AG08395 (cell line): Measurements from ENCODE around the gene PRPF4.
"Not testable (repeated sequence)": the region's sequence is repeated elsewhere in the genome, so short reads cannot be mapped to it uniquely, and the experiment has no call there.

Source experiments
- DNase-seq: peaks from one replicate; pipeline ENCODE4 v3.0.0; 2012; ENCODE audit warnings: mixed read lengths, low spot score

The PRPF4 gene

DNA sequence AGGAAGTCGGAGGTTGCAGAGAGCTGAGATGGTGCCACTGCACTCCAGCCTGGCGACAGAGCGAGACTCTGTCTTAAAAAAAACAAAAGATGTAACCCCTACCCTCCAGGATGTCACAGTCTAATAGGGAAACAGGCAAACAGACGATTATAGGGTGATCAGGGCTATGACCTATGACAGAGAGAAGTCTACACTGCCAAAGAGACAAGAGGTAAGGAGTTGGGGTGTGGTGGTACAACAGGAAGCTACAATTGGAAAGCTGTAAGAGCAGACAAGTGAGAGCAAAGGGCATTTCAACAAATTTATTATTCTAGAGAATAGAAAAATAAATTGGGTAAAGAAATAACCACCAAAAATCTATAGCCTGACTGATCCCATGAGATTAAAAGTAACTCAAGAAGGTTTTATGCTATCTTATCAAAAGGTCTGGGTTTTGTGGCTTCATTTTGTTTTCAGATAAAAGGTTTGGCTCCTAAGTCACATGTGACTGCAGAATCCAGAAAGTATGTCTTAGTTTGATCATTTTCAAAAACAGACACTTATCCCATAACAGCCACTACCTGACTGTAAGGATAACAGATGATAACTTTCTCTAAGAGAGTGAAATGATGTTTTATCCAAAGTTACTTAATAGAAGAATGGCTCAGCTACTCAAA lies 7.4 kb upstream of the PRPF4 start:
- DNase-seq, result no peak

GRCh38 chr9:113269355-113269754 lies 6.1 kb upstream of the PRPF4 start:
- DNase-seq, result no peak

DNA sequence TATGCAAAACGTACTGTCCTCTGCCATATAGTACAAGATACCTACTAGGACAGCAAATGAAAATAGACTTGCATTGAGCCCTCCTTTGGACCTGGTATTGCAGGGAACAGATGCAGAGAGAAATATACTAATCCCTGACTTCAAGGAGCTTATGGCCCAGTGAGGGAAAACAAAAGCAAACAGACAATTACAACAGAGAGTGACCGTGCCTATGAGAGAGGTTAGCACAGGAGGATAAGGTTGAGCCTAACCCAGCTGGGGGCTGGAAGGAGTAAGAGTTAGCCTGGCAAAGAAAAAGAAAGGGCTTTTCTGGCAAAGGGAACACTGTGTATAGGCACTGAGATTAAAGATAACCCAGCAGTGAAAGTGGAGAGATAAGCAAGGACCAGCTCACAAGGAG lies 5.6 kb upstream of the PRPF4 start:
- no peak for DNase-seq

- DNase-seq, result peak; percentile 67
These were observed 843 bp upstream of the PRPF4 start for GRCh38 chr9:113274474-113275156.

DNA sequence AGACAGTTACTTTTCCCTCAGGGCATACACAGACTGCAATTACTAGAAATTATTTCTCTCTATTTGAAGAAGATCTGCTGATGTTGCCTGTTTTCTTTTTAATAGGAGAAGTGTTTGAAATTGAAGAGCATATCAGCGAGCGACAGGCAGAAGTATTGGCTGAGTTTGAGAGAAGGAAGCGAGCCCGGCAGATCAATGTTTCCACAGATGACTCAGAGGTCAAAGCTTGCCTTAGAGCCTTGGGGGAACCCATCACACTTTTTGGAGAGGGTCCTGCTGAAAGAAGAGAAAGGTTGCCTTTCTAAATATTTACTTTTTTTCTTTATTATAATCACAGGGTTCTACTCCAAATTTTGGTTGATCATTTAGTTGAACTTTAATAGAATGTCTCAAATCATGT lies 3.4 kb downstream of the PRPF4 start:
- DNase-seq, result no peak

- DNase-seq, result no peak
These were observed 5.9 kb downstream of the PRPF4 start for GRCh38 chr9:113281356-113281755.

DNA sequence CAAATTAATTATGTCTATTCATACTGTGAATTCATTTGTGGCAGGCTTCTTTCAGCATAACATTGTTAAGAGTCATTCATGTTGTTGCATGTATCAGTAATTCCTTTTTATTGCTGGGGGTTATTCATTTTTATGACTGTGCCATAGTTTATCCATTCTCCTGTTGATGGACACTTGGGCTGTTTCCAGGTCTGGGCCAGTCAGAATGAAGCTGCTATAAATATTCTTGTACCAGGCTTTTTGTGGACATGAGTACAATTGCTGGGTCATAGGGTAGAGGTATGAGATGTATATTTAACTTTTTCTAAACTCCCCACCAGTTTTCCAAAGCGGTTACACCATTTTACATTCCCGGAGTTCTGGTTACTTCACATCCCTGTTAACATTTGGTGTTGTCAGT lies 13.6 kb downstream of the PRPF4 start:
- DNase-seq, result no peak

DNA sequence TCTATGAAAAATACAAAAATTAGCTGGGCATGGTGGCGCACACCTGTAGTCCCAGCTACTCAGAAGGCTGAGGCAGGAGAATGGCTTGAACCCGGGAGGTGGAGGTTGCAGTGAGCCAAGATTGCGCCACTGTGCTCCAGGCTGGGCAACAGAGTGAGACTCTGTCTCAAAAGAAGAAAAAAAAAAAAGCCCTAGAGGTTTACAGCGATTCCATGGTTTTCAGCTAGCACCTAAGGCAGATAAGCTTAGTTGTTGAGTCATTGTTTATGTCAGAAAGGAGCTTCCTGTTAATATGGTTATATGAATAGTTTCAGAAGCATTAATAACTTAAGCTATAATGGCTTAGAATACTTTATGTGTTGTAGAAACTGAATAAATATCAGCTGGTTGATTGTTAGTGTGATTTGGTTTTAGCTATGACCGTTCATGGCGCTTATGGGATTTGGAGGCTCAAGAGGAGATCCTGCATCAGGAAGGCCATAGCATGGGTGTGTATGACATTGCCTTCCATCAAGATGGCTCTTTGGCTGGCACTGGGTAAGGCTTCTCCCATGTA lies 14.7 kb downstream of the PRPF4 start:
- DNase-seq, result no peak

- no peak for DNase-seq
These were observed 17.9 kb downstream of the PRPF4 start for GRCh38 chr9:113293285-113293878.

- DNase-seq, result not testable (repeated sequence)
These were observed 20.8 kb downstream of the PRPF4 start for GRCh38 chr9:113296247-113296646.

DNA sequence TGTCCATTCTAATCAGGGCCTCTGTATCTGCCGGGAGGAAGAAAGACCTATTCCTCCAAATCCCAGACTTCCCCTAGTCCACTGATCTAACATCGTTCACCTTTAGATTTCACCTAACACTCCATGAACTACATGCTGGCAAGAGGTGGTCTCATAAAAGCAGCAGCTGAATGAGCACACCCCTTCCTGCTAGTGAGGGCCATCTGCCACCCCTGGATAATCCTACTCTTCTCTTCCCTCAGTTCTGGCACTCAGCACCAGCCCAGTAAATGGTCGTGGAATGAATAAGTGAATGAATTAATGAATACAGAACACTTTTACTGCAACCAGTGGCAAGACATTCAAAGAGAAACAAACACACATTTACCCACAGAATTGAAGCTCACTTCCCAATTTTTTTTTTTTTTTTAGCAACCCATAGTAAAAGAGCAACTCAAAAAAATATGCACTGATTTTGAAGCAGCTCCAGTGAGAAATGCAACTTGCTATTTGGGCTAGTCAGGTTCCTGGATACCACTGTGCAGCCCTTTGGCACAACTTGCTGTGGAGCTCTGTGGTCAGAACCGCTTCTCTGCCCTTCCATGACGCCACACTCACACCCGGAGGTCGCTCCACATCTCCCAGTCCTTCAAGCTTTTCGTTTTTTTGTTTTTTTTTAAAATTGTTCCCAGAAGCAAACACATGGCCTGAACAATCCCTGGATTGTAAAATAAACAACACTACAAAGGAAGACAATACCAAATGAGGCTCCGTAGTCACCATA lies 21.5 kb downstream of the PRPF4 start:
- DNase-seq, result no peak

DNA sequence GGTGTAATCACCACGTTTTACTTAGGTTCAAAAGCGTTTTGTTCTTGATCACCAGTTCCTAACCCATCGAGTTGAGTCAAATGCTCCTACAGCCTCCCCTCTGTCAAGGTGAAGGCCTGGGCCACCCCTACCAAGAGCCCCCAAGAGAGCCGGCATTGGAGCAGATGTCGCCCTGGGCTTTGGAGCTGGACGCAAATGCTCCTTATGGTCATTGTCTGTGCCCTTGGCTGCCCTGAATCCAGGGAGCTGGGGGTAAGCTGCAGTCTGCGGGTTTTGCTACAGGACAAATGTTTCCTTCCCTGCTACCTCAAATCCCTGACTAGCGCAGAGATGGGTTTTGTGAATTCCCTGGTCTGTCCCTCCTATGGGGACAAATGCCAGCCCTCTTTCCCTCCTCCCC lies 22.9 kb downstream of the PRPF4 start:
- no peak for DNase-seq

DNA sequence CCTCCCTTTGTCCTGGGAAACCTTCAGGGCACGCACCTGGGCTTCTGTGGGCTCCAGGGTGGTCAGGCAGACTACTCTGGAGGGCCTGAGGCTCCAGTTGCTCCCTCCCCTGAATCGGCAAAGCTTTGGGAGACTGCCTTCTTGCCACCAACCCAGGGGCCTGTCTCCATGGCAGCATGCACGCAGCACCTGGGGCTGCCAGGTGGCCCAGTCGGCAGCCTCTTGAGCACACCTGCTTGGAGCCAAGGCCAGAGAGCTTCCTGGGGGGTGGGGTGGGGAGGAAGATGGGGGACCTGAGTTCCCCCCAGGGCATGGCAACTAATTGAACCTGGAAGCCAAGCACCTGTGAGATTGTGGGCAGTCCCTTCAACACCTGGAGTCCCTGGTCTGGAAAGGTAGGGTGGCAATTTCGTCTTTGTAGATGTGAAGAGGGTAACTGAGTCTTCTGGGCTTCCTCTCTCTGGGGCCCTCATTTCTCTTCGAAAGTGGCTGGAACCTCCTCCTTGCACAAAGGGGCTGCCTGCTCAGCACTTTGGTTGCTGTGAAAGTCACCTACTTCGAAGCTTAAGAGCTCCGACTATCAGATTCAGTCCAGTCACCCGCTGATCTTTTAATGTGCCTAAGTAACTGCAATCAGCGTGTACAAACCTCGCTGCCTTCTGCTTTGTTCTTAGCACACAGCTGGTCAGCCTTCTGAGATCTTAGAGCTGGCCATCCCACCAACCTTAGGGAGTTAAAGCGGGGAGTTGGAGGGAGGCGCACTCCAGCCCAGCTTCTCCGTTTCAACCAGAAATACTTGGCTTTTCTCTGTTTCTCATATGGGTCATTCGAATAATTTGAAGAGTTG lies 23.7 kb downstream of the PRPF4 start:
- no peak for DNase-seq

DNA sequence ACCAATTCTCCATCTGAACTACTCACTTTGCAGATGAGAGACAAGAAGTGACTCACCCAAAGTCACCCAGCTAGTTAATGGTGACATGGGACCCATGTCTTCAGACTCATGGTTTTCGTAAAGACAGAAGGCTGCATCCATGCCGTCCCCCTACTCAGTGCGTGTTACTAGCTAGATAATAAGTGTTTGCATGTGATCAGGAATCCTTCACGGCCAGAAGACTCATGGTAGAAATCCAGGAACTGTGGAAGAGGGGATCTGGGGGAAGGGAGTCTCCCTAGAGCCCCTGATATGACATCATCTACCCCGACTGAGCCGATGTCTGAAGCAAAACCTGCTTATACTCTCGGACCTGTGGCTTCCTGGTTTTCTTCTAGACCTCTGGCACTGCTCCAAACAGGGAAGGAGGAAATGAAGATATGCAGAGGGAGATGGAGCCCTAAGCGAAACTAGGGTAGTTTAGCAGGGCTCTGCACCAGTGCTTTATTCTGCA lies 24.4 kb downstream of the PRPF4 start:
- DNase-seq, result no peak

- DNase-seq, result no peak
These were observed 26.1 kb downstream of the PRPF4 start for GRCh38 chr9:113301548-113301947.

DNA sequence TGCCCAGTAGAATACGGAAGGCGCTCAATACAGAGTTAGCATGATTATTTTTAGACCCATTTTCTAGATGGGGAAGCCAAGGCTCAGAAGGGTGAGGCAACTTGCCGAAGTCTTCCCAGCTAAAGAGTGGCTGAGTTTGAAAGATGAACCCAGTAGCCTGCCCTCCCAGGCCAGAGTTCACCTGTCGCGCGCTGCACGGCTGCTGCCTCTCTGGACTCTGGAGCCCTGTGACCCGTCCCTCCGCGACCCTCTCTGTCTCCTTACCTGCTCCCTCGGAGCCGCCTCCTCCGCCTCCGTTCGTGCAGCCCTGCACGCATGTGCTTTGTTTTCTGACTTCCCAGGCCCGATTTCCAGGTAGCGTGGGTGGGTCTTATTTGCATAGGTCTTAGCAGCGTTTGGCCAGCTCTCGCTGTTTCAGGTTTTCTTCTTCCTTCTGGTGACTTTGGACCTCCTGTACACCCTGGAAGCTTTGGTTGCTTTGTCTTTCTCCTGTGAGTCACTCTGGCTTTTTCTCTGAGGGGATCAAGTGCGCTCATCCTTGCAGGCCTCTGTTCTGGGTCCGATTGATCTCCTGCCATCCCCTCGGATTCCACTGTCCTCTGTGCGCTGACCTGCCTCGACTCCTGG lies 27.4 kb downstream of the PRPF4 start, which contains the start of gene RNF183:
Gene RNF183, minus strand, starts transcription at position 585 of the 627 bp plus-strand sequence. CDS start 5,192 bp downstream, outside the sequence.
- DNase-seq, result no peak

DNA sequence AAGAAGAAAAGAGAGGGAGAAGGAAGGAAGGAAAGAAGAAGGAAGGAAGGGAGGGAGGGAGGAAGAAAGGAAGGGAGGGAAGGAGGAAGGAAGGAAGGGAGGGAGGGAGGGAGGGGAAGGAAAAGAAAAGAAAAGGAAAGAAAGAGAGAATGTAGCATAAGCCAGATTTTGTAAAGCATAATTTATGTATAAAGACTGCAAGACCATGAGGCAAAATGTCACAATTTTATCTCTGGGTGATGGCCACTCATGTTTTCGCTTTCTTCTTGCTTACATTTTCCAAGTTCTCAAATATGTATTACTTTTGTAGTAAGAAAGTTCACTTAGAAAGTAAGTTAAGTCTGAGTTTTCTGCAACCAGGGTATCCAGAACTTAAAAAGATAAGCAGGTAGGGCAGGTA lies 31.1 kb downstream of the PRPF4 start:
- no peak for DNase-seq

- DNase-seq, result no peak
These were observed 32.0 kb downstream of the PRPF4 start for GRCh38 chr9:113307396-113307975.

- DNase-seq, result peak; percentile 68
These were observed 33.9 kb downstream of the PRPF4 start for GRCh38 chr9:113309204-113309813.

DNA sequence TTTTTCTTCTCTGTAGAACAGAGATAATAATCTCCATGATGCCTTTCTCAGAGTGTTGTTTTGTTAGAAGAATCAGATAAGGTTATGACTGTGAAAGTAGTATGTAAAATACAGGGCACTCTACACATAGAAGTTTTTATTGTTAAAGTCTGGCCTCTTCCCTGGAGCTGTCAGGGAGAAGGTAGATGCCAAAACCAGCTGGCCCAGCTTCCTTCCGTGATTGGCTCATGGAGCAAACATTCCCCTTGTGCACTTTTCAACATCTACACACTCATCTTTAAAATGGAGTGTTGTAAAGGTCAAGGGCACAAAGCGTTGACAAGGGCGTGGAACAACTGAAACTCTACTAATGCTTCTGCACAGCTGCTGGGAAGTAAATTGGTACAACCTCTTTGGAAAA lies 35.1 kb downstream of the PRPF4 start:
- DNase-seq, result no peak
